Endothelial cell of umbilical vein (primary cell): ENCODE data around the gene EGF. TPM values are rescaled to one million over a fixed set of nuclear protein-coding genes. Genes with fewer than 3 reads are reported as not detected.

Experiments used
- BruUV-seq: library from RNA; stranded (reverse); fragments of 400-500 nt; replicated peaks from 2 replicates; lab custom pipeline; 2021; lab: Mats Ljungman, UMichigan
- CTCF ChIA-PET: fragments of 300-600, 350-600 bp; sonication (Branson Sonifier 250); formaldehyde crosslinking; loops from one replicate; lab custom pipeline; 2021; ENCODE audit warnings: antibody characterized with exemption, inconsistent platforms; lab: Charles Lee
- POLR2A ChIA-PET: fragments of 300-600, 350-600 bp; sonication (Branson Sonifier 250); formaldehyde crosslinking; loops from one replicate; lab custom pipeline; 2021; ENCODE audit warnings: antibody characterized with exemption, inconsistent platforms; lab: Charles Lee
- DNase-seq: peaks from one replicate; pipeline ENCODE4 v3.0.0-alpha.2; 2011; ENCODE audit warnings: low read depth, low spot score
- FAIRE-seq: peaks from 2 replicates; lab custom pipeline; 2011; peaks lifted over from hg19 to GRCh38; lab: Jason Lieb, UNC
- H2AFZ ChIP-seq: 2 replicates; pipeline ENCODE4 v1.6.0; 2012; ENCODE audit warnings: low read depth, low read length, control low read depth, inconsistent platforms
- H3K27ac ChIP-seq: 2 replicates; pipeline ENCODE4 v1.5.1; 2011; ENCODE audit warnings: low read depth, mild to moderate bottlenecking, control low read depth, low read length, moderate library complexity; ENCODE audit not compliant: insufficient read depth
- H3K27me3 ChIP-seq, 2 experiments: 2 replicates each; pipeline versions ENCODE4 v1.6.0 to v1.6.1; 2011; ENCODE audit warnings: low read length in 2 of 2, mixed read lengths in 1 of 2; ENCODE audit not compliant: control insufficient read depth in 2 of 2, insufficient read depth in 2 of 2
- H3K36me3 ChIP-seq, 2 experiments: 2 replicates in 1 of 2; 3 replicates in 1 of 2; pipeline ENCODE4 v1.5.1; 2011; ENCODE audit warnings: low read length in 2 of 2, mild to moderate bottlenecking in 1 of 2, moderate library complexity in 1 of 2; ENCODE audit not compliant: control insufficient read depth in 2 of 2, insufficient read depth in 2 of 2; ENCODE audit errors: extremely low read depth in 1 of 2
- H3K4me1 ChIP-seq: 3 replicates; pipeline ENCODE4 v1.5.1; 2011; ENCODE audit warnings: mild to moderate bottlenecking, low read length; ENCODE audit not compliant: control insufficient read depth, insufficient read depth; ENCODE audit errors: extremely low read depth
- H3K4me2 ChIP-seq: 2 replicates; pipeline ENCODE4 v1.6.1; 2011; ENCODE audit warnings: low read length, control low read depth, mixed read lengths; ENCODE audit not compliant: insufficient read depth
- H3K4me3 ChIP-seq, 3 experiments: fragments of 200-600 bp in 1 of 3; sonication (generic), shearing (Covaris generic) in 1 of 3; replicated peaks in 1 of 3; 2 replicates each; pipeline ENCODE4 v1.5.1; 2011 to 2016; ENCODE audit warnings: control low read depth in 3 of 3, low read length in 3 of 3, mild to moderate bottlenecking in 2 of 3, inconsistent platforms in 1 of 3, low read depth in 1 of 3, moderate library complexity in 1 of 3; ENCODE audit not compliant: insufficient read depth in 1 of 3
- H3K79me2 ChIP-seq: 2 replicates; pipeline ENCODE4 v1.6.0; 2012; ENCODE audit warnings: low read length, inconsistent platforms; ENCODE audit not compliant: control insufficient read depth, insufficient read depth
- H3K9ac ChIP-seq: replicated peaks from 2 replicates; pipeline ENCODE3; 2011; ENCODE audit warnings: low read length, control low read depth; ENCODE audit not compliant: insufficient read depth; ENCODE audit errors: extremely low read depth
- H3K9me1 ChIP-seq: replicated peaks from 3 replicates; pipeline ENCODE4 v1.6.0; 2011; ENCODE audit warnings: mild to moderate bottlenecking, low read length; ENCODE audit not compliant: control insufficient read depth, insufficient read depth; ENCODE audit errors: extremely low read depth
- H3K9me3 ChIP-seq: replicated peaks from 2 replicates; pipeline ENCODE4 v1.5.1; 2012; ENCODE audit warnings: low read length, inconsistent platforms; ENCODE audit not compliant: control insufficient read depth, insufficient read depth
- H4K20me1 ChIP-seq: replicated peaks from 2 replicates; pipeline ENCODE3; 2011; ENCODE audit warnings: mild to moderate bottlenecking, low read length; ENCODE audit not compliant: control insufficient read depth, insufficient read depth; ENCODE audit errors: extremely low read depth
- CTCF ChIP-seq, 2 donors: IDR thresholded peaks; 1 replicate in 1 of 2; 2 replicates in 1 of 2; pipeline ENCODE4 v1.5.1; 2011; ENCODE audit warnings: low read length in 2 of 2, mild to moderate bottlenecking in 2 of 2, moderate library complexity in 2 of 2, control low read depth in 1 of 2, inconsistent platforms in 1 of 2, low read depth in 1 of 2; ENCODE audit not compliant: insufficient read depth in 1 of 2; ENCODE audit errors: extremely low read depth in 1 of 2
- JUN ChIP-seq: IDR thresholded peaks from 2 replicates; pipeline ENCODE4 v1.6.1; 2011; ENCODE audit warnings: borderline replicate concordance, low read depth; ENCODE audit not compliant: insufficient read length, insufficient read depth
- dilution Hi-C: fragments of 300-500 bp; cut with MboI; formaldehyde crosslinking; loops from one replicate; pipeline ENCODE4 v1.15.0; 2019; ENCODE audit warnings: low sequenced_read_pairs; ENCODE audit not compliant: extremely low pct_ligation_motif_present
- intact Hi-C: fragments of 100-400 bp; cut with micrococcal nuclease; formaldehyde crosslinking; loops from one replicate; pipeline ENCODE4 v1.10.0; 2022
- polyA plus RNA-seq, 4 experiments: library from polyadenylated mRNA; depleted of rRNA in 3 of 4; stranded (reverse) in 3 of 4; unstranded in 1 of 4; fragments of >200 nt; gene quantifications; 2 replicates each; pipeline versions ENCODE4 v1.2.1 to v1.2.3, GENCODE V29; 2011 to 2012; ENCODE audit warnings: missing spikeins in 1 of 4
- total RNA-seq: library from RNA; stranded (reverse); gene quantifications from 2 replicates; pipeline ENCODE4 v1.2.3, GENCODE V29; 2021

Gene EGF
- total and polyA plus RNA-seq, 2 donors (not counting 3 experiments of a cell fraction or from before 2014, with no cell fraction given): not detected

- Histone ChIP-seq H3K9ac (no peak overlapping the region), H3K27me3 (peaks cover 21 to 25% of the 10 kb centered on the region in 2 experiments), H4K20me1 (no peaks in the 10 kb centered on the region), H3K4me2 (no peak overlapping the region), H2AFZ (no peak overlapping the region), H3K9me1 (no peaks in the 10 kb centered on the region), H3K27ac (no peak overlapping the region), H3K79me2 (no peaks in the 10 kb centered on the region), H3K4me1 (no peaks in the 10 kb centered on the region), H3K4me3 (no peak overlapping the region), H3K36me3 (no peaks in the 10 kb centered on the region), H3K9me3 (no peaks in the 10 kb centered on the region)
- no TSS peak for BruUV-seq
- DNase-seq (peak; percentile 50), FAIRE-seq (peak; percentile 79)
- intact Hi-C loops (loop anchor here (1.0 to 10.0 kb wide), 5 partner anchors 153 to 557 kb away; partner anchors contain the start of gene CASP6), dilution Hi-C loops (no loop called here)
- ChIA-PET POLR2A (no interaction called here), CTCF (interaction anchor here (0.5 to 3.3 kb wide), 21 partner anchors 9 to 1289 kb away, joined by 3 to 23 read pairs (median 4); partner anchors contain the start of genes CASP6, CFI, RRH and SEC24B)
- no peak for TF ChIP-seq JUN
- TF ChIP-seq CTCF (IDR thresholded peaks at IDR 0.05; ENCODE audit: extremely low read depth in 1 of 2, insufficient read depth in 1 of 2, low read depth in 1 of 2, low read length in 2 of 2): peak; percentile 6 to 31
These were observed 66.2 kb downstream of the EGF start for GRCh38 chr4:109978704-109979454.
